ENCODE measurements around the gene CD69. TPM values are rescaled to one million over a fixed set of nuclear protein-coding genes. Genes with fewer than 3 reads are reported as not detected.

CD69 gene
- total RNA-seq, 1 experiment from 2014 or later, result not detected

GRCh38 chr12:9736936-9737705 is 23.6 kb downstream of the CD69 start:
- Histone ChIP-seq H3K4me3 (ENCODE audit: low read depth, low read length) (no peak overlapping the region), H3K4me1 (no peaks in the 10 kb centered on the region), H3K9me3 (no peaks in the 10 kb centered on the region), H3K36me3 (ENCODE audit: control insufficient read depth, insufficient read depth, low read length) (no peaks in the 10 kb centered on the region), H3K27me3 (replicated peaks; ENCODE audit: control insufficient read depth, insufficient read depth, low read length) (no peaks in the 10 kb centered on the region)
- H3K9me3 Mint-ChIP-seq (ENCODE audit: unreplicated experiment), result no peaks in the 10 kb centered on the region
- H3K4me3 Mint-ChIP-seq (ENCODE audit: unreplicated experiment), result no peak overlapping the region
- no peak for DNase-seq
- TF ChIP-seq CTCF (IDR thresholded peaks at IDR 0.05; ENCODE audit: insufficient read depth in 1 of 2, low read depth in 1 of 2, low read length in 1 of 2, severe bottlenecking in 1 of 2, unreplicated experiment in 1 of 2), result no peak
- no peak overlapping the region for H3K27ac Mint-ChIP-seq (ENCODE audit: unreplicated experiment)
- ChIA-PET POLR2A (no interaction called here), CTCF (no interaction called here)
- intact Hi-C loops (cut with micrococcal nuclease; ENCODE audit: unreplicated experiment), result no loop called here
- H3K27me3 Mint-ChIP-seq (ENCODE audit: insufficient read depth, unreplicated experiment), result peaks cover 13% of the 10 kb centered on the region
- no peaks in the 10 kb centered on the region for H3K36me3 Mint-ChIP-seq (ENCODE audit: insufficient read depth, unreplicated experiment)
- no peaks in the 10 kb centered on the region for H3K4me1 Mint-ChIP-seq (ENCODE audit: low read depth, unreplicated experiment)
- BruUV-seq (replicated peaks), result no TSS peak

GRCh38 chr12:9735601-9736000 is 25.1 kb downstream of the CD69 start:
- no TSS peak for BruUV-seq (replicated peaks)
- no peak for TF ChIP-seq CTCF (IDR thresholded peaks at IDR 0.05; ENCODE audit: insufficient read depth in 1 of 2, low read depth in 1 of 2, low read length in 1 of 2, severe bottlenecking in 1 of 2, unreplicated experiment in 1 of 2)
- H3K36me3 ChIP-seq (ENCODE audit: control insufficient read depth, insufficient read depth, low read length), result no peaks in the 10 kb centered on the region
- Mint-ChIP-seq H3K27ac (ENCODE audit: unreplicated experiment) (no peak overlapping the region), H3K9me3 (ENCODE audit: unreplicated experiment) (no peaks in the 10 kb centered on the region), H3K4me3 (ENCODE audit: unreplicated experiment) (no peak overlapping the region), H3K36me3 (ENCODE audit: insufficient read depth, unreplicated experiment) (no peaks in the 10 kb centered on the region), H3K4me1 (ENCODE audit: low read depth, unreplicated experiment) (no peaks in the 10 kb centered on the region), H3K27me3 (ENCODE audit: insufficient read depth, unreplicated experiment) (peaks cover 12% of the 10 kb centered on the region)
- no peak for DNase-seq
- no peaks in the 10 kb centered on the region for H3K9me3 ChIP-seq
- H3K27me3 ChIP-seq (replicated peaks; ENCODE audit: control insufficient read depth, insufficient read depth, low read length), result no peaks in the 10 kb centered on the region; the same call in 1 of the 2 replicates
- H3K4me1 ChIP-seq, result no peaks in the 10 kb centered on the region
- ChIA-PET CTCF (no interaction called here), POLR2A (no interaction called here)
- H3K4me3 ChIP-seq (ENCODE audit: low read depth, low read length), result no peak overlapping the region
- intact Hi-C loops (cut with micrococcal nuclease; ENCODE audit: unreplicated experiment), result no loop called here

DNA sequence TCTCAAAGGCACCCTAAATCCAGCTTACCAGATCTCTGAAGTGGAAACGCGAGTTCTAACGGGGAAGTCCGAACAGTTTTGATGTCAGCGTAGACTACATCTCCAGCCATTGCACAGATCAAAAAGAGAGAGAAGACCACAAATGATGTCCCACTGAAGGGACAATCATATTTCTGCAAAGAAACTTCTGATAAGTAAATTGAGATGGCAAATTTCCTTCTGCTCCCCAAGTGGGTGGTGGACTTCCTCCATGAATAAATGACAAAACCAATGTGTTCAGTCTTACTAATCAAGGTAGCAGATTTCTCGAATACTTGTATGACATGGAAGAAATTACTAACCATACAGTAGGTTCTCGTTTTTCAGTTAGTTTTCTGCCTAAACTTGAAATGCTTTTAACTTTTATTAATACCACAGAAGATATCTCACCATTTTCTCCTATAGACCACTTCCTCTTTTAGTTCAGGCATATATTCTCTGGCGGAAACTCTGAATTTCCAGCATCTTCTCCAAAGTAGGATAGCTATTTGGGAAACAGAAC is 27.7 kb downstream of the CD69 start, which contains the start of gene CLECL1:
Gene CLECL1, minus strand, starts transcription at position 177 of the 541 bp plus-strand sequence.
- POLR2A ChIA-PET, result no interaction called here
- no peak for DNase-seq
- intact Hi-C loops (cut with micrococcal nuclease; ENCODE audit: unreplicated experiment), result no loop called here

More for the DNA sequence above, 27.7 kb downstream of the CD69 start, which contains the start of gene CLECL1:
- no peaks in the 10 kb centered on the region; the same call in 1 of the 2 replicates for H3K27me3 ChIP-seq (replicated peaks; ENCODE audit: control insufficient read depth, insufficient read depth, low read length)
- no peak within 1 kb of the TSS for H3K4me3 ChIP-seq (ENCODE audit: low read depth, low read length)
- H3K4me1 Mint-ChIP-seq (ENCODE audit: low read depth, unreplicated experiment), result no peaks in the 10 kb centered on the region
- no peaks in the 10 kb centered on the region for H3K4me1 ChIP-seq
- no peak within 1 kb of the TSS for H3K4me3 Mint-ChIP-seq (ENCODE audit: unreplicated experiment)
- H3K27me3 Mint-ChIP-seq (ENCODE audit: insufficient read depth, unreplicated experiment), result peaks cover 11% of the 10 kb centered on the region
- no peaks in the 10 kb centered on the region for H3K9me3 Mint-ChIP-seq (ENCODE audit: unreplicated experiment)
- no TSS peak for BruUV-seq (replicated peaks)
- no peaks in the 10 kb centered on the region for H3K36me3 Mint-ChIP-seq (ENCODE audit: insufficient read depth, unreplicated experiment)
- no peak for TF ChIP-seq CTCF (IDR thresholded peaks at IDR 0.05; ENCODE audit: insufficient read depth in 1 of 2, low read depth in 1 of 2, low read length in 1 of 2, severe bottlenecking in 1 of 2, unreplicated experiment in 1 of 2)
- CTCF ChIA-PET, result no interaction called here
- H3K27ac Mint-ChIP-seq (ENCODE audit: unreplicated experiment), result no peak within 1 kb of the TSS
- H3K36me3 ChIP-seq (ENCODE audit: control insufficient read depth, insufficient read depth, low read length), result no peaks in the 10 kb centered on the region
- no peaks in the 10 kb centered on the region for H3K9me3 ChIP-seq

Measured in Caco-2 (cell line).